ENCODE results near the gene PPFIBP2.

PPFIBP2 gene

DNA sequence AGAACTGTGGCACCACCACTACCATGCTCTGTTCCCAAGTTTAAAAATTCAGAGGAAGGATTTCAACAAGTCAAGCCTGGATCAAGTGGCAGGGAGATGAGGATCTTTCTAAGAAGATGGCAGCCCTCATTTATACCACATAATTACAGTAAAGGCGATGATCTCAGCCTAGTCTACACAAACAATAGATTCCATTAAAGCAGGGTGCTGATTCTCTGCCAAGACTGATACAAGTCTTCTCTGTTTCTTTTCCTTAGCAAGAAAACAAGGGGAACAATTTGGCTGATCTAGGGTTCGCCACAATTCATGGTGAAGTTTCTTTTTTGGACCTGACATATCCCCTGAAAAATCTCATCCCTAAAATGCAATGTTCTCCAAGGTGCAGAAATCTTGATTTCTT lies 73.9 kb downstream of the PPFIBP2 start:
- TF ChIP-seq, protein P1, sequence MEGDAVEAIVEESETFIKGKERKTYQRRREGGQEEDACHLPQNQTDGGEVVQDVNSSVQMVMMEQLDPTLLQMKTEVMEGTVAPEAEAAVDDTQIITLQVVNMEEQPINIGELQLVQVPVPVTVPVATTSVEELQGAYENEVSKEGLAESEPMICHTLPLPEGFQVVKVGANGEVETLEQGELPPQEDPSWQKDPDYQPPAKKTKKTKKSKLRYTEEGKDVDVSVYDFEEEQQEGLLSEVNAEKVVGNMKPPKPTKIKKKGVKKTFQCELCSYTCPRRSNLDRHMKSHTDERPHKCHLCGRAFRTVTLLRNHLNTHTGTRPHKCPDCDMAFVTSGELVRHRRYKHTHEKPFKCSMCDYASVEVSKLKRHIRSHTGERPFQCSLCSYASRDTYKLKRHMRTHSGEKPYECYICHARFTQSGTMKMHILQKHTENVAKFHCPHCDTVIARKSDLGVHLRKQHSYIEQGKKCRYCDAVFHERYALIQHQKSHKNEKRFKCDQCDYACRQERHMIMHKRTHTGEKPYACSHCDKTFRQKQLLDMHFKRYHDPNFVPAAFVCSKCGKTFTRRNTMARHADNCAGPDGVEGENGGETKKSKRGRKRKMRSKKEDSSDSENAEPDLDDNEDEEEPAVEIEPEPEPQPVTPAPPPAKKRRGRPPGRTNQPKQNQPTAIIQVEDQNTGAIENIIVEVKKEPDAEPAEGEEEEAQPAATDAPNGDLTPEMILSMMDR (IDR thresholded peaks at IDR 0.05; ENCODE audit: low read depth, low read length, missing control alignments), result no peak
- no peak for DNase-seq (ENCODE audit: low read depth)
- in situ Hi-C loops (cut with HindIII; ENCODE audit: low sequenced_read_pairs), result no loop called here
- H3K4me3 ChIP-seq (ENCODE audit: low read depth, low read length), result no peak overlapping the region

DNA sequence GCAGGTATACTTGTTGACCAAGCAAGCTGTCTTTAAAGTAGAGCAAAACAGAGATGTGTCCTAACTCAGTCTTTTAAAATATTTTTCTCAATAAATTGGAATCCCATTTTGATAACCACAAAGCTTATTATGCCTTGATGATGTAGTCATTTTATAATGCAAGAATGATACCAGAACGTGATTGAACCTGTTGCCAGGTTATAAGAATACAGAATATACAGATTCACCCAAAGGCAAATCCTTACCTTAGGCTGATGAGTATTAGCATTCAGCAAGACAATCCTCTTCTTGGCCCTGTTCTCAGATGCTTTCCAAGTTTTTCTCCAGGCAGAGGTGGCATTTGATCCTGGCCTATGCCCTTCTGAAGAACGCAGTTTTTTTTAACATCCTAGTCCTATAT lies 76.1 kb downstream of the PPFIBP2 start:
- TF ChIP-seq, protein P1 (IDR thresholded peaks at IDR 0.05; ENCODE audit: low read depth, low read length, missing control alignments), result no peak
- H3K4me3 ChIP-seq (ENCODE audit: low read depth, low read length), result no peak overlapping the region
- no peak for DNase-seq (ENCODE audit: low read depth)
- in situ Hi-C loops (cut with HindIII; ENCODE audit: low sequenced_read_pairs), result no loop called here

DNA sequence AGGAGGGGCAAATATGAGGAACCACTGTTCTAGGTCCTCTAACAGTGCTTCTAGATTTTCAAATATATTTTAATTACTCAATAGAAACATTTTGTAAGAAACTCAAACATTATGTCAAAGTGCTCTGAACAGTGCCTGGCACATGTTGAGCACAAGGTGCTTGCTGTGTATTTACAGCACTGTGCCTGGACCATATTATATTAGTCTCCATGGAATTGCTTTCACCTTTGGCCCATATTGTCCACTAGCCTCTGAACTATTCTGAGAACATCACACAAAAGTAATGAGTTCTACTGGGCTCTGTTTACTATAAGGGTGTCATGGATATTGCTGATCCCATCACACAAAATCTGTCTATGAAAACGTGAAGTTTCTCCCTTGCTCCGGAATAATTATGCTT lies 76.7 kb downstream of the PPFIBP2 start:
- in situ Hi-C loops (cut with HindIII; ENCODE audit: low sequenced_read_pairs), result no loop called here

DNA sequence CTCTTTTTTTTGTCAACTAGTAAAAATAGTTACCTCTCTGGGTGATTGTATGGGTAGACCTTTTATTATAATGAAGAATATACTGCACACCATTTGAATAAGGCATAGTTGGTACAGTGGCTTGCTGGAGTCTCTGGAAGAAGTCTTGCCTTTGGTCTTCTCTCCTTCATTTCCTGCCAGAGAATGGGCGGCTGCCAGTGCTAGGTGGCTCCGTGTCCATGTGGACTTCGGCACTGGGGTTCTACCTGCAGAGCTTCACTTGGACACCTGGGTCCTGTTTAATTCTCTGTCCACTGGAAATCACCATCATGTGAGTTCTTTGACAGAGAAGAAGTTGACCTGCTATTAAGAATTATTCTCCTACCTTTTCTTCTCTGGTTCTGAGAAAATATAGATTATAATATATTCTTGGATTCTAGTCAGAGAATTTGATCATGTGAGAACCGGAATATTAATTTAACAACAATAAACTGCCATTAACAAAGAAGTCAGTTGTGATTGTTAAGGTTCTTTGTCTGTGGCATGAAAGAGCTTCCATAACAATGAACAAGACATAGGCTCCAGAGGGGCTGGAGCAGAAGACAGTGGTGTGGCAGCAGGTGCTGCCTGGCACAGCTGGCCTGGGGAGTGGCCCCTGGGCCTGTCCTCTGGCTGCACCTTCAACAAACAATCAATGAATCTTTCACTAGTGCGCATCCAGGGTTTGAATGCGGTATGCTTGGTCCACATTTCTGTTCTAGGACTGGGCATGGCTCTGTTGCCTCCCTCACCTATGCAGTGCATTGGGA lies 77.5 kb downstream of the PPFIBP2 start:
- DNase-seq (ENCODE audit: low read depth), result no peak
- in situ Hi-C loops (cut with HindIII; ENCODE audit: low sequenced_read_pairs), result no loop called here
- no peak overlapping the region for H3K4me3 ChIP-seq (ENCODE audit: low read depth, low read length)
- TF ChIP-seq, protein P1 (IDR thresholded peaks at IDR 0.05; ENCODE audit: low read depth, low read length, missing control alignments), result no peak

More for the DNA sequence above, 76.7 kb downstream of the PPFIBP2 start:
- no peak overlapping the region for H3K4me3 ChIP-seq (ENCODE audit: low read depth, low read length)
- no peak for DNase-seq (ENCODE audit: low read depth)
- TF ChIP-seq, protein P1 (IDR thresholded peaks at IDR 0.05; ENCODE audit: low read depth, low read length, missing control alignments), result no peak

DNA sequence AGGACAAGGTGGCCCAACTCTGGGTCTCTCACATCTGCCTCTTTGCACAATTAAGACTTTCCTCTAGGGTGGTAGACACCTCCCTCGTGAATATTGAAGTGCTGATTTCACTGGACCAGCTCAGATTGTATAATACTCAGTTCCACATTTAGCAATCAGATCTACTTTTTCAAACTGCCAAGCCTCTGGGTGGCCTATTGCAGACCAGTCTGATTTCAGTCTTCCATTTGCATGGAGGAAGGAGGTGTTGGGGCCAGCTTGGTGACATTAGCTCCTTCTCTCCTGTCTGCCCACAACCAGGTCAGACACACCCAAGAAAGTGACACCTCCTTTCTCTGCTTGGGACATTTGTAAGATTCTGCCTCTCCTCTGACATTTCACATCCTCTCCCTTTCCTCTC lies 78.2 kb downstream of the PPFIBP2 start:
- H3K4me3 ChIP-seq (ENCODE audit: low read depth, low read length), result no peak overlapping the region
- in situ Hi-C loops (cut with HindIII; ENCODE audit: low sequenced_read_pairs), result no loop called here
- TF ChIP-seq, protein P1 (IDR thresholded peaks at IDR 0.05; ENCODE audit: low read depth, low read length, missing control alignments), result no peak
- DNase-seq (ENCODE audit: low read depth), result no peak

DNA sequence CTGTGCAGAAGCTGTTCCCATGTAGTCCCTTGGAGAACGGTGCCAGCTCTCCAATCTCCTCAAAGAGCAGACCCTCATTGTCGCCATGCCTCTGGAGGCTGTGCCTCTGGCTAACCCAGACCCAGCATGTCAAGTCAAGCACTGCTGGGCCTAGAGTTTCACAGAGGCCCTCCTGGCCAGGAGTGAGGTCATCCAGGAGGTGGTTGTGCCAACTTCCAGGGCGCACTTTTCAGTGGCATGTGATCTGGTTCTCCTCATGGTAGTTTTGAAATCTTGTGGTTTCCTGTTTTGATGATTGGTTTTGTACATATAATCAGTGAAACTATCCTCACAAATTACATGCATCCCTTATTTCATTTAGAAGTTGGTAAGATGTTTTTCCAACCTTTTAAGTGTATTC lies 78.9 kb downstream of the PPFIBP2 start:
- no peak overlapping the region for H3K4me3 ChIP-seq (ENCODE audit: low read depth, low read length)
- no peak for DNase-seq (ENCODE audit: low read depth)
- TF ChIP-seq, protein P1 (IDR thresholded peaks at IDR 0.05; ENCODE audit: low read depth, low read length, missing control alignments), result no peak
- in situ Hi-C loops (cut with HindIII; ENCODE audit: low sequenced_read_pairs), result no loop called here
